22Rv1 (cell line): Measurements from ENCODE around the gene DELE1.

ENCODE experiments used
- H3K27ac ChIP-seq: fragments of 450-650 bp; 2 replicates; pipeline ENCODE4 v1.5.1; 2017
- ZFX ChIP-seq: fragments of 450-650 bp; IDR thresholded peaks from 2 replicates; pipeline ENCODE4 v1.6.1; 2017; ENCODE audit warnings: antibody characterized with exemption, borderline replicate concordance
- TF ChIP-seq, protein P1 (sequence below): fragments of 450-650 bp; IDR thresholded peaks from 2 replicates; pipeline ENCODE4 v1.5.1; 2017; ENCODE audit warnings: mild to moderate bottlenecking

Gene DELE1

GRCh38 chr5:141917760-141918159 is 5.9 kb upstream of the DELE1 start:
- TF ChIP-seq ZFX, result no peak
- TF ChIP-seq, protein P1, sequence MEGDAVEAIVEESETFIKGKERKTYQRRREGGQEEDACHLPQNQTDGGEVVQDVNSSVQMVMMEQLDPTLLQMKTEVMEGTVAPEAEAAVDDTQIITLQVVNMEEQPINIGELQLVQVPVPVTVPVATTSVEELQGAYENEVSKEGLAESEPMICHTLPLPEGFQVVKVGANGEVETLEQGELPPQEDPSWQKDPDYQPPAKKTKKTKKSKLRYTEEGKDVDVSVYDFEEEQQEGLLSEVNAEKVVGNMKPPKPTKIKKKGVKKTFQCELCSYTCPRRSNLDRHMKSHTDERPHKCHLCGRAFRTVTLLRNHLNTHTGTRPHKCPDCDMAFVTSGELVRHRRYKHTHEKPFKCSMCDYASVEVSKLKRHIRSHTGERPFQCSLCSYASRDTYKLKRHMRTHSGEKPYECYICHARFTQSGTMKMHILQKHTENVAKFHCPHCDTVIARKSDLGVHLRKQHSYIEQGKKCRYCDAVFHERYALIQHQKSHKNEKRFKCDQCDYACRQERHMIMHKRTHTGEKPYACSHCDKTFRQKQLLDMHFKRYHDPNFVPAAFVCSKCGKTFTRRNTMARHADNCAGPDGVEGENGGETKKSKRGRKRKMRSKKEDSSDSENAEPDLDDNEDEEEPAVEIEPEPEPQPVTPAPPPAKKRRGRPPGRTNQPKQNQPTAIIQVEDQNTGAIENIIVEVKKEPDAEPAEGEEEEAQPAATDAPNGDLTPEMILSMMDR, result no peak
- no peak overlapping the region for H3K27ac ChIP-seq

DNA sequence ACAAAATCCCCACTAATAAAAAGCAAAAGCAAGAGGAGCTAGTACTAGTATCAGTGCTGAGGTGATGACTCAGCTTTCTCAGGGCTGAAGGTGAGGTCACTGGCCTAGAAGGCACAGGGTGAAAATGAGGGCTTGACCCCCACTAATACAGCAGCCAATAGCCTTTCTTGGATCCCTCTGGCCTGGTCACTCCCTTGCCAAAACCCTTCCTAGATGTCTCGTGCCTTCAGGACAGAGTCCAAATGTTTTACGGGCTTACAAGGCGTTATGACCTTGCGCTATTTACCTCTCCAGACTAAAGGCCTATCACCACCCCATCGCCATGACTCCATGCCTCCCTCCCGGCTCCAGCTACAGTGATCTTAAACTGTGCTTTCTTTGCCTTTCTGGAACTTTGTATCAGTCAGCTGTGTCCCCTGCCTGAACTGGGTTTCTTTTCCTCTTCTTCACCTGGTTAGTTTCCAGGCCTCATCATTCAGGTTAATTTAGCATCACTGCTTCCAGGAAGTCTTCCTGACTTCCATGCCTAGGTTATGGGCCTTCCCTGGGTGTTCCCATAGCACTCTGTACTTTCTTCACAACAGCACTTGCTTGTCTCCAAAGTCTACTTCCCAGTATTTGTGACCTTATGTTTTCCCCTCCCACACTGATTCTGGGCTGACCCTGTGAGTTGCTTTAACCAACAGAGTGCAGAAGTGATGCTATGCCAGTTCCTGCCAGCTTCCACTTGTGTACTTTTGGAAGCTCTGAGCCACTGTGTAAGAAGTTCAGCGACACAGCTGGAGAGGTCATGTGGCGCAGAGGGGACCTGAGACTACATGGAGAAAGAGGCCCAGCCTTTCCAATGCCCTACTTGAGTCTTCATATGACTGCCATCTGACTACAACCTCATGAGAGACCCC is 4.2 kb upstream of the DELE1 start:
- TF ChIP-seq, protein P1, result no peak
- TF ChIP-seq ZFX, result no peak
- H3K27ac ChIP-seq, result no peak overlapping the region

DNA sequence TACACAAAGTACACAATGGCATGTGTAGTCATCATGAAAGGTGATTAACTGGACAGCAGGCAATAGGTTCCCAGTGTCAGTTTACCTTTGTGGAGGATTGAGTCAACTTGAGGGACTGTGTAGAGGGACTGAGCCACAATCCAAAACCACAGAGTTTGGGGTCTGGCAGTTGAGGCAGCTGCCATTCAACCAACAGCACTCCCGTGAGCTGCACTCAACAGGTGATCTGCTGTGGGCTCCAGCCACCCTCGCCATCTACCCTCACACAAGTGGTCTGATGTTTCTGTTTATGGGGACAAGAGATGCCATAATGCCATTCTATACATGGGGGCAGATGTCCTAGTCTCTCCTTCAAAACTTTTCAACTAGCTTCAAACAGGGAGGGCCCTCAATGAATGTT is 2.9 kb upstream of the DELE1 start:
- TF ChIP-seq, protein P1, result no peak
- TF ChIP-seq ZFX, result no peak
- no peak overlapping the region for H3K27ac ChIP-seq

- peak overlapping the region; percentile 93 for H3K27ac ChIP-seq
Measured at GRCh38 chr5:141922827-141923447, 734 bp upstream of the DELE1 start.

DNA sequence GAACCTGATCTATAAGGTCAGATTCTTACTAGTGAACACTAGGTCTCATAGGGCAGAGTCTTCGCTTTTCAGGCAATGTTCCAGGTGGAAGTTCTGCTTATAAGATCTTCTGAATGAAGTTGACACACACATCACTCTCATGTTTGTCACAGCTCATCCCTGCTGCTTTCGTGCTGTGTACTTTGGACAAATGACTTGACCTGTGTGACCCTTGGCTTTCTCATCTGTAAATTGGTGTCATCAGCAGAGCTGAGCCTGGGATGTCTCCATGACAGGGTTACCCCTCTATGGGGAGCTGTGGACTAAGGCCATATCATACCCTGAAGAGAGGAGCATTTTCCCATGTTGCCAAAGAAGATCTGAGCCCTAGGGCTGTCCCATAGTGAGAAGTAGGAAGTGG is 2.8 kb downstream of the DELE1 start:
- TF ChIP-seq, protein P1, result no peak
- TF ChIP-seq ZFX, result no peak
- no peak overlapping the region for H3K27ac ChIP-seq

DNA sequence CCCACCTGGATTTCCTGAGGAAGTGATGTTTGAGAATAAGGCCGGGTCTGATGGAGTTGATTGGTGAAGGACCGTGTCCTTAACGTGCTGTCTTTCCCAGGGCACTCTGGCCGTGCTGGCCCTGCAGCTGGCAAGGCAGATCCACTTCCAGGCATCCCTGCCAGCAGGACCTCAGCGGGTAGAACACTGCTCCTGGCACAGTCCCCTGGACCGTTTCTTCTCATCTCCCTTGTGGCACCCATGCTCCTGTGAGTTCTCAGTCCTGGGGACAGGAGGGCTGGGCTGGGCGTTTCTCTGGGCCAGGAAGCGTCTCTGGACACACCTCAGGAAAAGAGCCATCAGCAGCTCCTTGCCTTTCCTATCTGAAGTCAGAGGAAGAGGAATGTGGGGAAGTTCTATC is 4.4 kb downstream of the DELE1 start:
- H3K27ac ChIP-seq, result no peak overlapping the region
- TF ChIP-seq, protein P1, result no peak
- no peak for TF ChIP-seq ZFX

DNA sequence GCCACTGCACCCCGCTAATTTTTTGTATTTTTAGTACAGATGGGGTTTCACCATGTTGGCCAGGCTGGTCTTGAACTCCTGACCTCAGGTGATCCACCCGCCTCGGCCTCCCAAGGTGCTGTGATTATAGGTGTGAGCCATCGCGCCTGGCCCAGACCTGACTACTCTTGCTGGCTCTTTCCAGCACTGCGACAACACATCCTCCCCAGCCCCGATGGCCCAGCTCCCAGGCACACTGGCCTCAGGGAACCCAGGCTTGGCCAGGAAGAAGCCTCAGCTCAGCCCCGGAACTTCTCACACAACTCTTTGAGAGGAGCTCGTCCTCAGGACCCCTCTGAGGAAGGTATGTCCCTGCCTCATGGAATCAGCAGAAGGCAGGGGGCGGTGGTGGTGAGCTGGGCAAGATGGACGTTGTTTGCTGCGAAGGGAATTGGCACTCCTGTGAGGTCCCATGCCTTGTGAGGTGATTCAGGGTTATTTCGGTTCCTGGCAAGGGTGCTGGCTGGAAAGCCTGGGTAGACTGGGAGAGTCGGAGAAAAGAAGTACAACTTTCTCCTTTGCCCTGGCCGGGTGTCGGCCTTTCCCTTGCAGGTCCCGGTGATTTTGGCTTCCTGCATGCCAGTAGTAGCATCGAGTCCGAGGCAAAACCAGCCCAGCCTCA is 5.9 kb downstream of the DELE1 start:
- TF ChIP-seq, protein P1, result no peak
- TF ChIP-seq ZFX, result no peak
- no peak overlapping the region for H3K27ac ChIP-seq
